ENCODE results near the gene FARP1. TPM values are rescaled to one million over a fixed set of nuclear protein-coding genes. Genes with fewer than 3 reads are reported as not detected.

The FARP1 gene
- polyA plus RNA-seq, 1 donor: 73.0 TPM

GRCh38 chr13:98441056-98441676 is 298.3 kb downstream of the FARP1 start:
- no peak for DNase-seq (ENCODE audit: low read depth)

- DNase-seq (ENCODE audit: low read depth): no peak
Measured at GRCh38 chr13:98442391-98443230, 299.7 kb downstream of the FARP1 start.

- no peak for DNase-seq (ENCODE audit: low read depth)
Measured at GRCh38 chr13:98443329-98443728, 300.4 kb downstream of the FARP1 start.

- no peak for DNase-seq (ENCODE audit: low read depth)
Measured at GRCh38 chr13:98443800-98444325, 301.0 kb downstream of the FARP1 start.

- DNase-seq (ENCODE audit: low read depth): no peak
Measured at GRCh38 chr13:98444381-98444780, 301.5 kb downstream of the FARP1 start.

- DNase-seq (ENCODE audit: low read depth): no peak
Measured at GRCh38 chr13:98445340-98446233, 302.7 kb downstream of the FARP1 start.

GRCh38 chr13:98446234-98446621 is 303.3 kb downstream of the FARP1 start:
- DNase-seq (ENCODE audit: low read depth): no peak

- no peak for DNase-seq (ENCODE audit: low read depth)
Measured at GRCh38 chr13:98447130-98447529, 304.2 kb downstream of the FARP1 start.

GRCh38 chr13:98447881-98448641 is 305.2 kb downstream of the FARP1 start:
- DNase-seq (ENCODE audit: low read depth): no peak

GRCh38 chr13:98448642-98448928 is 305.7 kb downstream of the FARP1 start:
- DNase-seq (ENCODE audit: low read depth): no peak

- no peak for DNase-seq (ENCODE audit: low read depth)
Measured at GRCh38 chr13:98449273-98449672, 306.4 kb downstream of the FARP1 start.

- DNase-seq (ENCODE audit: low read depth): no peak
Measured at GRCh38 chr13:98450026-98450425, 307.1 kb downstream of the FARP1 start.

GRCh38 chr13:98450539-98451111 is 307.7 kb downstream of the FARP1 start:
- DNase-seq (ENCODE audit: low read depth): no peak

- no peak for DNase-seq (ENCODE audit: low read depth)
Measured at GRCh38 chr13:98451676-98452470, 309.0 kb downstream of the FARP1 start.

GRCh38 chr13:98452851-98453843 is 310.3 kb downstream of the FARP1 start:
- no peak for DNase-seq (ENCODE audit: low read depth)

GRCh38 chr13:98454389-98454881 is 311.5 kb downstream of the FARP1 start:
- peak; percentile 45 for DNase-seq (ENCODE audit: low read depth)

GRCh38 chr13:98456413-98456845 is 313.5 kb downstream of the FARP1 start:
- no peak for DNase-seq (ENCODE audit: low read depth)

GRCh38 chr13:98457053-98457452 is 314.2 kb downstream of the FARP1 start:
- DNase-seq (ENCODE audit: low read depth): no peak

GRCh38 chr13:98458431-98458830 is 315.5 kb downstream of the FARP1 start:
- DNase-seq (ENCODE audit: low read depth): no peak
